SK-N-SH treated with all-trans-retinoic acid at 6 μM for 48 hours (cell line): Measurements from ENCODE around the gene AHCYL1.

ENCODE experiments used
- ATAC-seq: fragments of 200-7000 bp; cut with Tn5 transposase; 3 replicates; pipeline ENCODE4 v1.9.1; 2020; ENCODE audit warnings: mild to moderate bottlenecking, moderate library complexity
- BACH2 ChIP-seq: fragments of 250-450 bp; sonication (Bioruptor Pico); IDR thresholded peaks from 2 replicates; pipeline ENCODE4 v1.9.0; 2021; ENCODE audit warnings: mild to moderate bottlenecking, borderline replicate concordance
- CREB5 ChIP-seq: fragments of 250-450 bp; sonication (Bioruptor Pico); IDR thresholded peaks from 2 replicates; pipeline ENCODE4 v1.5.1; 2020; ENCODE audit warnings: low read depth, mild to moderate bottlenecking, moderate library complexity
- CSDC2 ChIP-seq: fragments of 250-450 bp; sonication (Bioruptor Pico); IDR thresholded peaks from 2 replicates; pipeline ENCODE4 v1.5.0; 2020; ENCODE audit warnings: mild to moderate bottlenecking, moderate library complexity
- ESRRG ChIP-seq: fragments of 250-450 bp; sonication (Bioruptor Pico); IDR thresholded peaks from 2 replicates; pipeline ENCODE4 v1.6.1; 2021; ENCODE audit warnings: mild to moderate bottlenecking
- GLIS3 ChIP-seq: fragments of 250-450 bp; sonication (Bioruptor Pico); IDR thresholded peaks from 2 replicates; pipeline ENCODE4 v1.5.0; 2020; ENCODE audit warnings: mild to moderate bottlenecking, moderate library complexity
- ISL1 ChIP-seq: fragments of 250-450 bp; sonication (Bioruptor Pico); IDR thresholded peaks from 2 replicates; pipeline ENCODE4 v2.1.2; 2022; ENCODE audit warnings: mild to moderate bottlenecking, moderate library complexity
- OSR1 ChIP-seq: fragments of 250-450 bp; sonication (Bioruptor Pico); IDR thresholded peaks from 2 replicates; pipeline ENCODE4 v1.8.0; 2022; ENCODE audit warnings: moderate library complexity, mild to moderate bottlenecking, inconsistent platforms
- PATZ1 ChIP-seq: fragments of 250-450 bp; sonication (Bioruptor Pico); IDR thresholded peaks from 2 replicates; pipeline ENCODE4 v1.8.0; 2020; ENCODE audit warnings: mild to moderate bottlenecking, moderate library complexity, borderline replicate concordance
- PPARA ChIP-seq: fragments of 250-450 bp; sonication (Bioruptor Pico); IDR thresholded peaks from 2 replicates; pipeline ENCODE4 v1.5.0; 2020; ENCODE audit warnings: mild to moderate bottlenecking, borderline replicate concordance
- TCF4 ChIP-seq: fragments of 250-450 bp; sonication (Bioruptor Pico); IDR thresholded peaks from 2 replicates; pipeline ENCODE4 v1.8.0; 2021; ENCODE audit warnings: mild to moderate bottlenecking, moderate library complexity, borderline replicate concordance
- TOX ChIP-seq: fragments of 250-450 bp; sonication (Bioruptor Pico); IDR thresholded peaks from 2 replicates; pipeline ENCODE4 v1.8.0; 2021; ENCODE audit warnings: mild to moderate bottlenecking, moderate library complexity, borderline replicate concordance
- ZC3H10 ChIP-seq: fragments of 250-450 bp; sonication (Bioruptor Pico); IDR thresholded peaks from 2 replicates; pipeline ENCODE4 v1.5.1; 2021; ENCODE audit warnings: mild to moderate bottlenecking, moderate library complexity
- ZFP3 ChIP-seq: fragments of 250-450 bp; sonication (Bioruptor Pico); IDR thresholded peaks from 2 replicates; pipeline ENCODE4 v1.5.0; 2020; ENCODE audit warnings: mild to moderate bottlenecking, moderate library complexity
- ZFP30 ChIP-seq: fragments of 450-650 bp; formaldehyde crosslinking; IDR thresholded peaks from 2 replicates; pipeline ENCODE4 v1.5.0; 2022; ENCODE audit warnings: mild to moderate bottlenecking, moderate library complexity
- ZNF70 ChIP-seq: fragments of 450-650 bp; formaldehyde crosslinking; IDR thresholded peaks from 2 replicates; pipeline ENCODE4 v1.5.0; 2020; ENCODE audit warnings: mild to moderate bottlenecking, moderate library complexity
- ZNF8 ChIP-seq: fragments of 450-650 bp; formaldehyde crosslinking; IDR thresholded peaks from 2 replicates; pipeline ENCODE4 v1.5.0; 2020; ENCODE audit warnings: mild to moderate bottlenecking, moderate library complexity
- TF ChIP-seq, protein P1 (sequence below): fragments of 250-450 bp; sonication (Bioruptor Pico); IDR thresholded peaks from 2 replicates; pipeline ENCODE4 v1.8.0; 2021; ENCODE audit warnings: low read depth, mild to moderate bottlenecking, moderate library complexity, borderline replicate concordance

AHCYL1 gene

DNA sequence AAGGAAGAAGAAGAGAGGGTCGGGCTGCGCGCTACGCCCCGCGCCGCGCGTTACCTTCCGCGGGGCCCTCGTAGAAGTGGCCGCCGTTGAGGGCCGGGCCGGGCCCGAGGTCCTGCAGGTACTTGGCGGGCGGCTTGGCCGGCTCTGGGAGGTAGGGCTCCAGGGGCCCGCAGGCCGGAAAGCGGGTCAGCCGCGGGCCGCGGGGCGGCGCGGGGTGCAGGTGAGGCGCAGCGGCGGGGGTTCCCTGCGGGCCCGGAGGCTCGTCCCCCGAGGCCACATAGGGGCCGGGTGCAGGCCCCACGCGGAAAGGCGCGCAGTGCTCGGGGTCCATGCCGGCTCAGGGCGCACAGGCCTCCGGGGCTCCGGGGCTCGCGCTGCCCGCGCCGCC is 85.7 kb downstream of the AHCYL1 start:
- TF ChIP-seq ISL1 (CRISPR knock-in tag) (no peak), PATZ1 (CRISPR knock-in tag) (no peak), ZNF8 (CRISPR knock-in tag) (no peak), ZFP3 (no peak), ESRRG (CRISPR knock-in tag) (no peak), ZC3H10 (CRISPR knock-in tag) (no peak), ZNF70 (CRISPR knock-in tag) (no peak)
- TF ChIP-seq, all 23 proteins: peak for 0
- no peak for ATAC-seq

DNA sequence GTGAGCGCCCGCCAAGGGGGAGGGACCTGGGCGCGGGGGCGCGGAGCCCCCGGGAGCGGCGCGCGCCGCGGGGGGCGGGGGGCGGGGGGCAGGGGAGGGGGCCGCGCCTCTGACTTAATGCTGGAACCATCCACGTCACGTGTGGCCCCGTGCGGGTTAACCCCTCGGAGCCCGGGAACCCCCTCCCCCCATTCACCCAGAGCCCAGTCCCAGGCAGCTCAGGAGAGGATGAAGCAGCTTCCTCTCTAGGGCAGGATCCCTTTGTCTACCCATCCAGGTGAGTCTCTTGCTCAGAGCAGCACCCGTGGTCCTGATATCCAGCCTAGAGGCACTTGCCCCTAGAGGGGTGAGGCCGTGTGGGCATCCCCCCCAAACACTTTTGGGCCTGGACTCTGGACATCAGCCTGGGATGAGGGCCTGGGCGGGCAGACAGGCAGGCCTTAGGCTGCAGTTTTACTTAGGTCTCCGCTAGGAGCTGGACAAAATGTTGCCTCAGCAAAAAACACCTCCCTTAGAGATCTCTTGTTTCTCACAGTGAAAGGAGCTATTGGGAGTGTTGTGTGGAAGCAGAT is 86.2 kb downstream of the AHCYL1 start, which contains the start of gene ALX3:
TSS of gene ALX3 (minus strand) at position 2 of the 572 bp plus-strand sequence. CDS start 60 bp downstream, outside the sequence.
- no peak for ATAC-seq
- TF ChIP-seq PATZ1 (CRISPR knock-in tag) (no peak), GLIS3 (no peak), ISL1 (CRISPR knock-in tag) (no peak), BACH2 (CRISPR knock-in tag) (no peak), ZNF70 (CRISPR knock-in tag) (no peak), ZC3H10 (CRISPR knock-in tag) (no peak), OSR1 (CRISPR knock-in tag) (no peak), TCF4 (CRISPR knock-in tag) (no peak), ZFP30 (CRISPR knock-in tag) (no peak), CREB5 (CRISPR knock-in tag) (no peak), ESRRG (CRISPR knock-in tag) (no peak), PPARA (no peak), TOX (no peak), ZNF8 (CRISPR knock-in tag) (no peak), CSDC2 (no peak)
- TF ChIP-seq, protein P1, sequence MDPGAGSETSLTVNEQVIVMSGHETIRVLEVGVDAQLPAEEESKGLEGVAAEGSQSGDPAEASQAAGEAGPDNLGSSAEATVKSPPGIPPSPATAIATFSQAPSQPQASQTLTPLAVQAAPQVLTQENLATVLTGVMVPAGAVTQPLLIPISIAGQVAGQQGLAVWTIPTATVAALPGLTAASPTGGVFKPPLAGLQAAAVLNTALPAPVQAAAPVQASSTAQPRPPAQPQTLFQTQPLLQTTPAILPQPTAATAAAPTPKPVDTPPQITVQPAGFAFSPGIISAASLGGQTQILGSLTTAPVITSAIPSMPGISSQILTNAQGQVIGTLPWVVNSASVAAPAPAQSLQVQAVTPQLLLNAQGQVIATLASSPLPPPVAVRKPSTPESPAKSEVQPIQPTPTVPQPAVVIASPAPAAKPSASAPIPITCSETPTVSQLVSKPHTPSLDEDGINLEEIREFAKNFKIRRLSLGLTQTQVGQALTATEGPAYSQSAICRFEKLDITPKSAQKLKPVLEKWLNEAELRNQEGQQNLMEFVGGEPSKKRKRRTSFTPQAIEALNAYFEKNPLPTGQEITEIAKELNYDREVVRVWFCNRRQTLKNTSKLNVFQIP (CRISPR knock-in tag) = no peak
